PC-3 (cell line): ENCODE results near the gene UQCRH. TPM values are rescaled to one million over a fixed set of nuclear protein-coding genes. Genes with fewer than 3 reads are reported as not detected.

ENCODE experiments used
- ATAC-seq: fragments of 200-7000 bp; cut with Tn5 transposase; 2 replicates; pipeline ENCODE4 v1.9.1; 2020; ENCODE audit warnings: mild to moderate bottlenecking, moderate library complexity
- BruUV-seq: library from RNA; stranded (reverse); fragments of 400-500 nt; replicated peaks from 2 replicates; lab custom pipeline; 2021; lab: Mats Ljungman, UMichigan
- CTCF ChIA-PET: fragments of 300-600 bp; sonication (Branson Sonifier 250); formaldehyde crosslinking; loops from one replicate; lab custom pipeline; 2022; ENCODE audit warnings: antibody characterized with exemption; lab: Charles Lee
- POLR2A ChIA-PET: fragments of 300-600 bp; sonication (Branson Sonifier 250); formaldehyde crosslinking; loops from one replicate; lab custom pipeline; 2022; ENCODE audit warnings: antibody characterized with exemption; ENCODE audit not compliant: unreplicated experiment; lab: Charles Lee
- DNase-seq: peaks from one replicate; pipeline ENCODE4 v3.0.0-alpha.2; 2015
- H2AFZ ChIP-seq: fragments of 300-600 bp; sonication (generic); 2 replicates; pipeline ENCODE4 v1.6.0; 2016; ENCODE audit warnings: antibody characterized with exemption, low read length
- H3F3A ChIP-seq: fragments of 300-600 bp; sonication (generic); one replicate; pipeline ENCODE4 v1.6.0; 2017; ENCODE audit warnings: antibody characterized with exemption, low read length, control low read depth, mild to moderate bottlenecking; ENCODE audit not compliant: unreplicated experiment
- H3K27ac ChIP-seq: fragments of 300-600 bp; sonication (generic); 2 replicates; pipeline ENCODE4 v1.5.1; 2016; ENCODE audit warnings: mild to moderate bottlenecking, low read length
- H3K27me3 ChIP-seq: fragments of 300-600 bp; sonication (generic); 2 replicates; pipeline ENCODE4 v1.6.1; 2016; ENCODE audit warnings: low read length, mixed read lengths
- H3K36me3 ChIP-seq: fragments of 300-600 bp; sonication (generic); 2 replicates; pipeline ENCODE4 v1.6.1; 2016; ENCODE audit warnings: low read depth, mixed run types, low read length, mixed read lengths
- H3K4me1 ChIP-seq: fragments of 300-600 bp; sonication (generic); 2 replicates; pipeline ENCODE4 v1.5.1; 2016; ENCODE audit warnings: low read length; ENCODE audit not compliant: insufficient read depth
- H3K4me2 ChIP-seq: fragments of 300-600 bp; sonication (generic); 2 replicates; pipeline ENCODE4 v1.6.0; 2016; ENCODE audit warnings: low read length
- H3K4me3 ChIP-seq: fragments of 300-600 bp; sonication (generic); 2 replicates; pipeline ENCODE4 v1.5.1; 2016; ENCODE audit warnings: mild to moderate bottlenecking, low read length, mixed read lengths
- H3K79me2 ChIP-seq: fragments of 300-600 bp; sonication (generic); 2 replicates; pipeline ENCODE4 v1.6.1; 2017; ENCODE audit warnings: low read length, mixed read lengths
- H3K9ac ChIP-seq: fragments of 300-600 bp; sonication (generic); 2 replicates; pipeline ENCODE4 v1.6.0; 2016; ENCODE audit warnings: mild to moderate bottlenecking, low read length
- H3K9me2 ChIP-seq: fragments of 300-600 bp; sonication (generic); replicated peaks from 2 replicates; pipeline ENCODE4 v1.6.1; 2016; ENCODE audit warnings: mixed run types, low read length, mixed read lengths
- H3K9me3 ChIP-seq: fragments of 300-600 bp; sonication (generic); 2 replicates; pipeline ENCODE4 v1.6.1; 2016; ENCODE audit warnings: low read length, mixed read lengths
- H4K20me1 ChIP-seq: fragments of 300-600 bp; sonication (generic); 2 replicates; pipeline ENCODE4 v1.6.1; 2016; ENCODE audit warnings: low read length, mixed read lengths
- CTCF ChIP-seq: fragments of 300-600 bp; sonication (generic); conservative IDR thresholded peaks from 2 replicates; pipeline ENCODE4 v1.5.1; 2017; ENCODE audit warnings: antibody characterized with exemption, low read depth, mild to moderate bottlenecking, low read length
- EZH2 ChIP-seq: fragments of 300-600 bp; sonication (generic); IDR thresholded peaks from one replicate; pipeline ENCODE4 v1.6.1; 2017; ENCODE audit warnings: antibody characterized with exemption, mild to moderate bottlenecking, low read length; ENCODE audit not compliant: unreplicated experiment
- EZH2phosphoT487 ChIP-seq: fragments of 300-600 bp; sonication (generic); IDR thresholded peaks from 2 replicates; pipeline ENCODE4 v1.6.1; 2018; ENCODE audit warnings: mild to moderate bottlenecking, antibody characterized with exemption, low read length, borderline replicate concordance
- intact Hi-C: fragments of 100-400 bp; cut with micrococcal nuclease; formaldehyde crosslinking; loops from 2 replicates; pipeline ENCODE4 v1.9.0; 2023
- total RNA-seq: library from RNA; depleted of rRNA; stranded (reverse); fragments of >200 nt; gene quantifications from 2 replicates; pipeline ENCODE4 v1.2.3, GENCODE V29; 2014

UQCRH gene
- total RNA-seq, 1 experiment from 2014 or later: 885 TPM

- H3F3A ChIP-seq: no peaks in the 10 kb centered on the region
- H3K36me3 ChIP-seq: peaks cover 30% of the 10 kb centered on the region
- CTCF ChIA-PET: no interaction called here
- H3K4me2 ChIP-seq: no peak overlapping the region
- ATAC-seq (peak; percentile 87), DNase-seq (peak; percentile 81)
- peak overlapping the region; percentile 47 for H3K27ac ChIP-seq
- H3K9me2 ChIP-seq: no peaks in the 10 kb centered on the region
- no peak for TF ChIP-seq EZH2phosphoT487
- TF ChIP-seq EZH2: no peak
- TF ChIP-seq CTCF: no peak
- no peak overlapping the region for H3K9ac ChIP-seq
- no peaks in the 10 kb centered on the region for H3K27me3 ChIP-seq
- BruUV-seq: no TSS peak
- POLR2A ChIA-PET: no interaction called here
- no peaks in the 10 kb centered on the region for H3K79me2 ChIP-seq
- peaks cover 23% of the 10 kb centered on the region for H3K4me1 ChIP-seq
- no peak overlapping the region for H2AFZ ChIP-seq
- no peaks in the 10 kb centered on the region for H3K9me3 ChIP-seq
- no peak overlapping the region for H3K4me3 ChIP-seq
- no peaks in the 10 kb centered on the region; the same call in 1 of the 2 replicates for H4K20me1 ChIP-seq
- intact Hi-C loops: no loop called here
Measured at GRCh38 chr1:46288485-46289133, 14.9 kb upstream of the UQCRH start.

- Histone ChIP-seq H3K27me3 (no peaks in the 10 kb centered on the region), H3K9me3 (no peaks in the 10 kb centered on the region), H3K4me1 (peaks cover 23% of the 10 kb centered on the region), H3K36me3 (peaks cover 30% of the 10 kb centered on the region), H3K9ac (no peak overlapping the region), H3K4me3 (no peak overlapping the region), H3K4me2 (no peak overlapping the region), H3K9me2 (no peaks in the 10 kb centered on the region), H4K20me1 (no peaks in the 10 kb centered on the region; the same call in 1 of the 2 replicates), H2AFZ (no peak overlapping the region), H3K79me2 (no peaks in the 10 kb centered on the region), H3F3A (no peaks in the 10 kb centered on the region), H3K27ac (peak overlapping the region; percentile 47)
- TF ChIP-seq EZH2phosphoT487 (no peak), EZH2 (no peak), CTCF (no peak)
- no TSS peak for BruUV-seq
- ChIA-PET CTCF (no interaction called here), POLR2A (no interaction called here)
- no peak for ATAC-seq
- no peak for DNase-seq
- intact Hi-C loops: no loop called here
Measured at GRCh38 chr1:46289134-46289494, 14.4 kb upstream of the UQCRH start.

GRCh38 chr1:46289976-46290375, 13.5 kb upstream of the UQCRH start:
- Histone ChIP-seq H3K4me2 (no peak overlapping the region), H3K27ac (no peak overlapping the region), H3K4me1 (peaks cover 23% of the 10 kb centered on the region), H3K4me3 (no peak overlapping the region), H3F3A (no peaks in the 10 kb centered on the region), H4K20me1 (no peaks in the 10 kb centered on the region; the same call in 1 of the 2 replicates), H3K36me3 (peaks cover 30% of the 10 kb centered on the region), H3K9me2 (no peaks in the 10 kb centered on the region), H3K9me3 (no peaks in the 10 kb centered on the region), H3K79me2 (no peaks in the 10 kb centered on the region), H2AFZ (no peak overlapping the region), H3K9ac (no peak overlapping the region), H3K27me3 (no peaks in the 10 kb centered on the region)
- intact Hi-C loops: no loop called here
- POLR2A ChIA-PET: interaction anchor here (0.5 to 0.6 kb wide), 2 partner anchors 13 to 28 kb away, joined by 4 to 5 read pairs; no protein-coding TSS in a partner anchor
- TF ChIP-seq EZH2phosphoT487 (no peak), EZH2 (no peak), CTCF (no peak)
- DNase-seq (no peak), ATAC-seq (no peak)
- CTCF ChIA-PET: no interaction called here
- BruUV-seq: no TSS peak
